Keratinocyte (primary cell): ENCODE measurements around the gene PMIS2. TPM values are rescaled to one million over a fixed set of nuclear protein-coding genes. Genes with fewer than 3 reads are reported as not detected.

Experiments
- DNase-seq: peaks from one replicate; pipeline ENCODE4 v3.0.0-alpha.2; 2011; ENCODE audit warnings: low read depth, missing footprints, low spot score
- FAIRE-seq: peaks from 2 replicates; lab custom pipeline; 2011; peaks lifted over from hg19 to GRCh38; lab: Jason Lieb, UNC
- H2AFZ ChIP-seq: 2 replicates; pipeline ENCODE4 v1.6.0; 2012; ENCODE audit warnings: low read length, control low read depth, inconsistent platforms; ENCODE audit not compliant: control insufficient read depth
- H3K27ac ChIP-seq: 2 replicates; pipeline ENCODE4 v1.5.1; 2011; ENCODE audit warnings: low read length; ENCODE audit not compliant: control insufficient read depth, insufficient read depth
- H3K27me3 ChIP-seq: 3 replicates; pipeline ENCODE4 v1.6.0; 2011; ENCODE audit warnings: low read length; ENCODE audit not compliant: control insufficient read depth, insufficient read depth; ENCODE audit errors: extremely low read depth
- H3K36me3 ChIP-seq, 2 experiments: 2 replicates in 1 of 2; 3 replicates in 1 of 2; pipeline ENCODE4 v1.5.1; 2011; ENCODE audit warnings: low read length in 2 of 2, mild to moderate bottlenecking in 1 of 2; ENCODE audit not compliant: control insufficient read depth in 2 of 2, insufficient read depth in 2 of 2; ENCODE audit errors: extremely low read depth in 1 of 2
- H3K4me1 ChIP-seq: 3 replicates; pipeline ENCODE4 v1.5.1; 2011; ENCODE audit warnings: low read length; ENCODE audit not compliant: control insufficient read depth, insufficient read depth; ENCODE audit errors: extremely low read depth
- H3K4me2 ChIP-seq: 3 replicates; pipeline ENCODE4 v1.6.0; 2011; ENCODE audit warnings: low read depth, low read length; ENCODE audit not compliant: control insufficient read depth, insufficient read depth; ENCODE audit errors: extremely low read depth
- H3K4me3 ChIP-seq, 3 experiments: fragments of 200-600 bp in 1 of 3; sonication (generic) in 1 of 3; 2 replicates in 2 of 3; 3 replicates in 1 of 3; pipeline ENCODE4 v1.5.1; 2011 to 2016; ENCODE audit warnings: low read length in 3 of 3, mild to moderate bottlenecking in 3 of 3, control low read depth in 2 of 3, inconsistent platforms in 1 of 3, low read depth in 1 of 3, mixed read lengths in 1 of 3, mixed run types in 1 of 3, moderate library complexity in 1 of 3; ENCODE audit not compliant: control insufficient read depth in 2 of 3, insufficient read depth in 2 of 3; ENCODE audit errors: extremely low read depth in 1 of 3
- H3K79me2 ChIP-seq: 2 replicates; pipeline ENCODE4 v1.6.0; 2012; ENCODE audit warnings: low read length; ENCODE audit not compliant: control insufficient read depth, insufficient read depth
- H3K9ac ChIP-seq: 3 replicates; pipeline ENCODE4 v1.6.0; 2011; ENCODE audit warnings: low read length; ENCODE audit not compliant: control insufficient read depth, insufficient read depth; ENCODE audit errors: extremely low read depth
- H3K9me1 ChIP-seq: 3 replicates; pipeline ENCODE4 v1.6.0; 2011; ENCODE audit warnings: low read length; ENCODE audit not compliant: control insufficient read depth, insufficient read depth; ENCODE audit errors: extremely low read depth
- H3K9me3 ChIP-seq: 2 replicates; pipeline ENCODE4 v1.5.1; 2012; ENCODE audit warnings: low read depth, low read length; ENCODE audit not compliant: control insufficient read depth
- H4K20me1 ChIP-seq: 3 replicates; pipeline ENCODE4 v1.6.0; 2011; ENCODE audit warnings: low read length; ENCODE audit not compliant: control insufficient read depth, insufficient read depth; ENCODE audit errors: extremely low read depth
- EZH2 ChIP-seq: IDR thresholded peaks from one replicate; pipeline ENCODE4 v1.6.1; 2012; ENCODE audit warnings: inconsistent platforms, mild to moderate bottlenecking, low read length, moderate library complexity
- dilution Hi-C: fragments of 300-500 bp; cut with MboI; formaldehyde crosslinking; loops from one replicate; pipeline ENCODE4 v1.7.0; 2020; ENCODE audit warnings: low sequenced_read_pairs; ENCODE audit not compliant: extremely low pct_ligation_motif_present
- polyA plus RNA-seq, 5 experiments: library from polyadenylated mRNA; depleted of rRNA in 3 of 5; stranded (reverse) in 3 of 5; stranded (forward) in 1 of 5; unstranded in 1 of 5; fragments of >200 nt; gene quantifications; 1 replicate in 1 of 5; 2 replicates in 3 of 5; 3 replicates in 1 of 5; pipeline versions ENCODE4 v1.2.1 to v1.2.3, GENCODE V29; 2011 to 2012; ENCODE audit warnings: missing spikeins in 2 of 5, low read depth in 1 of 5, low replicate concordance in 1 of 5
- TF ChIP-seq, protein P1 (sequence below), 3 experiments: IDR thresholded peaks in 1 of 3; conservative IDR thresholded peaks in 1 of 3; optimal IDR thresholded peaks in 1 of 3; 2 replicates in 2 of 3; 3 replicates in 1 of 3; pipeline versions ENCODE3 to v1.5.1; 2011; ENCODE audit warnings: low read length in 3 of 3, mild to moderate bottlenecking in 3 of 3, moderate library complexity in 2 of 3, control low read depth in 1 of 3, inconsistent platforms in 1 of 3; ENCODE audit not compliant: insufficient read depth in 2 of 3; ENCODE audit errors: extremely low read depth in 1 of 3

PMIS2 gene
- polyA plus RNA-seq, 1 donor (not counting 4 experiments of a cell fraction or from before 2014, with no cell fraction given), result not detected

GRCh38 chr19:35539850-35540249, 46.1 kb upstream of the PMIS2 start:
- H2AFZ ChIP-seq, result no peak overlapping the region
- peaks cover 4 to 6% of the 10 kb centered on the region in 2 experiments for H3K36me3 ChIP-seq
- peaks cover 2% of the 10 kb centered on the region for H3K27me3 ChIP-seq
- FAIRE-seq (no peak), DNase-seq (no peak)
- peaks cover 6% of the 10 kb centered on the region for H3K4me1 ChIP-seq
- peaks cover 13% of the 10 kb centered on the region for H3K79me2 ChIP-seq
- dilution Hi-C loops, result no loop called here
- no peaks in the 10 kb centered on the region for H4K20me1 ChIP-seq
- no peak overlapping the region for H3K9ac ChIP-seq
- no peaks in the 10 kb centered on the region for H3K9me1 ChIP-seq
- H3K4me3 ChIP-seq, result no peak overlapping the region
- no peak for TF ChIP-seq EZH2
- TF ChIP-seq, protein P1, sequence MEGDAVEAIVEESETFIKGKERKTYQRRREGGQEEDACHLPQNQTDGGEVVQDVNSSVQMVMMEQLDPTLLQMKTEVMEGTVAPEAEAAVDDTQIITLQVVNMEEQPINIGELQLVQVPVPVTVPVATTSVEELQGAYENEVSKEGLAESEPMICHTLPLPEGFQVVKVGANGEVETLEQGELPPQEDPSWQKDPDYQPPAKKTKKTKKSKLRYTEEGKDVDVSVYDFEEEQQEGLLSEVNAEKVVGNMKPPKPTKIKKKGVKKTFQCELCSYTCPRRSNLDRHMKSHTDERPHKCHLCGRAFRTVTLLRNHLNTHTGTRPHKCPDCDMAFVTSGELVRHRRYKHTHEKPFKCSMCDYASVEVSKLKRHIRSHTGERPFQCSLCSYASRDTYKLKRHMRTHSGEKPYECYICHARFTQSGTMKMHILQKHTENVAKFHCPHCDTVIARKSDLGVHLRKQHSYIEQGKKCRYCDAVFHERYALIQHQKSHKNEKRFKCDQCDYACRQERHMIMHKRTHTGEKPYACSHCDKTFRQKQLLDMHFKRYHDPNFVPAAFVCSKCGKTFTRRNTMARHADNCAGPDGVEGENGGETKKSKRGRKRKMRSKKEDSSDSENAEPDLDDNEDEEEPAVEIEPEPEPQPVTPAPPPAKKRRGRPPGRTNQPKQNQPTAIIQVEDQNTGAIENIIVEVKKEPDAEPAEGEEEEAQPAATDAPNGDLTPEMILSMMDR (optimal IDR thresholded peaks at IDR 0.05 in 1 of 3, IDR thresholded peaks at IDR 0.05 in 1 of 3, conservative IDR thresholded peaks at IDR 0.05 in 1 of 3; ENCODE audit: extremely low read depth in 1 of 3, insufficient read depth in 2 of 3, low read length in 3 of 3), result no peak
- no peaks in the 10 kb centered on the region for H3K9me3 ChIP-seq
- no peak overlapping the region for H3K4me2 ChIP-seq
- no peak overlapping the region for H3K27ac ChIP-seq

- DNase-seq (no peak), FAIRE-seq (no peak)
These were observed 45.5 kb upstream of the PMIS2 start for GRCh38 chr19:35540356-35540927.

More at GRCh38 chr19:35540356-35540927, 45.5 kb upstream of the PMIS2 start:
- peaks cover 4 to 6% of the 10 kb centered on the region in 2 experiments for H3K36me3 ChIP-seq
- no peak overlapping the region for H2AFZ ChIP-seq
- TF ChIP-seq, protein P1 (optimal IDR thresholded peaks at IDR 0.05 in 1 of 3, IDR thresholded peaks at IDR 0.05 in 1 of 3, conservative IDR thresholded peaks at IDR 0.05 in 1 of 3; ENCODE audit: extremely low read depth in 1 of 3, insufficient read depth in 2 of 3, low read length in 3 of 3), result no peak
- no peak for TF ChIP-seq EZH2
- no peaks in the 10 kb centered on the region for H4K20me1 ChIP-seq
- H3K27me3 ChIP-seq, result no peaks in the 10 kb centered on the region
- H3K79me2 ChIP-seq, result peaks cover 17% of the 10 kb centered on the region
- H3K4me2 ChIP-seq, result no peak overlapping the region
- H3K9ac ChIP-seq, result no peak overlapping the region
- H3K4me3 ChIP-seq, result no peak overlapping the region
- dilution Hi-C loops, result no loop called here
- peaks cover 6% of the 10 kb centered on the region for H3K4me1 ChIP-seq
- no peaks in the 10 kb centered on the region for H3K9me3 ChIP-seq
- no peaks in the 10 kb centered on the region for H3K9me1 ChIP-seq
- no peak overlapping the region for H3K27ac ChIP-seq
